Right lobe of liver (tissue), 6 donors: ENCODE results near the gene RCAN2. TPM values are rescaled to one million over a fixed set of nuclear protein-coding genes. Genes with fewer than 3 reads are reported as not detected.

Experiments used
- ATAC-seq, 4 donors: fragments of 200-7000 bp; cut with Tn5 transposase; one replicate each; pipeline ENCODE4 v1.9.1; 2020; ENCODE audit warnings: mild to moderate bottlenecking in 4 of 4, moderate library complexity in 4 of 4
- DNase-seq, 3 donors: peaks; one replicate each; pipeline ENCODE4 v3.0.0-alpha.2; 2020
- H3K27ac ChIP-seq, 3 donors: fragments of 200-600 bp; one replicate each; pipeline ENCODE4 v1.8.0; 2022
- H3K27me3 ChIP-seq, 2 donors: fragments of 200-600 bp; one replicate each; pipeline ENCODE4 v1.8.0; 2022
- H3K36me3 ChIP-seq, 4 donors: fragments of 200-600 bp; sonication (generic) in 1 of 4; one replicate each; pipeline versions ENCODE4 v1.5.1 to v1.8.0; 2017 to 2022; ENCODE audit warnings: control low read depth in 1 of 4
- H3K4me1 ChIP-seq, 4 donors: fragments of 200-600 bp; sonication (generic) in 1 of 4; one replicate each; pipeline versions ENCODE4 v1.5.1 to v1.8.0; 2017 to 2022; ENCODE audit warnings: control low read depth in 1 of 4
- H3K4me3 ChIP-seq, 3 donors: fragments of 200-600 bp; one replicate each; pipeline ENCODE4 v1.8.0; 2022
- H3K9me3 ChIP-seq, 4 donors: fragments of 200-600 bp; sonication (generic) in 1 of 4; one replicate each; pipeline versions ENCODE4 v1.5.1 to v1.8.0; 2017 to 2022; ENCODE audit warnings: control low read depth in 1 of 4
- POLR2A ChIP-seq: fragments of 450-650 bp; IDR thresholded peaks from one replicate; pipeline ENCODE4 v1.6.1; 2017; ENCODE audit warnings: antibody characterized with exemption, mild to moderate bottlenecking
- whole genome bisulfite sequencing: methylation state at CpG from one replicate; pipeline ENCODE4 v1.1.6; 2018; ENCODE audit warnings: low coverage, low lambda C conversion rate; ENCODE audit not compliant: insufficient coverage; ENCODE audit errors: missing lambda C conversion rate; 5-methylcytosine and 5-hydroxymethylcytosine counted together
- intact Hi-C, 2 donors: fragments of 100-400 bp; cut with DNase I; formaldehyde crosslinking; loops; one replicate each; pipeline versions ENCODE4 v1.11.2 to v1.14.1; 2022
- total RNA-seq, 6 experiments: library from RNA; depleted of rRNA in 2 of 6; stranded (reverse); fragments of >200 nt in 2 of 6; fragmentation: NEBNext Ultra II Directional in 3 of 6; extraction: Animal tissue kit (Norgen Biotek cat#: 25700) in 3 of 6; gene quantifications; one replicate each; pipeline versions ENCODE4 v1.1.0 to v1.2.4, GENCODE V29; 2016 to 2023
- TF ChIP-seq, protein P1 (sequence below), 4 donors: fragments of 200-600 bp in 3 of 4; fragments of 450-650 bp in 1 of 4; IDR thresholded peaks; one replicate each; pipeline versions ENCODE4 v1.5.1 to v1.8.0; 2016 to 2022; ENCODE audit warnings: antibody characterized with exemption in 4 of 4, mild to moderate bottlenecking in 2 of 4
- donor health status: DM: no; HTN: yes; CAD: no.
- donor health status: DM: no; HTN: no; CAD: no.
- donor health status: DM: no; HTN: no; CAD: no.
- donor health status: DM: no; HTN: yes; CAD: no.
- donor health status: DM: no; HTN: yes; CAD: no.

RCAN2 gene
- total RNA-seq, 6 experiments from 2014 or later = 0.77 to 4.5 (median 1.9) TPM

DNA sequence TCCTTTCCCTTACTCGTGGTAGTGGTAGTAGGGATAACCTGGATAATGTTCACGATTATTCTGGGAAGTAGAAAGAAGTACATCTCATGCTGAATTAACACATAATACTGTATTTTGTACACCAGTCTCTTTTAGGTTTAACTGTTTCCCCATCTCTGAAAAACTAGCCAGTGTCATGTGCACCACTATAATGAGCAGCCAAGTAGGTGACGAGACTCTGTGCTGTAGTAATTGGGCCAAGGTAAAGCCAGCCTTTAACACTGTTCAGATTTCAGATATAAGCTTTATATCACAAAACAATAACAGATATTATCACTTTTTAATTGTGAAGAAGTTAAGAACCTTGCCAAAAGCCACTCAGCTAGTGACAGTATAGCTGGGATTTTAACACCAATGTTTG, 219.5 kb downstream of the RCAN2 start:
- Histone ChIP-seq H3K27ac (no peak overlapping the region), H3K9me3 (no peaks in the 10 kb centered on the region), H3K4me1 (peaks cover 0 to 8% (median 0%) of the 10 kb centered on the region in 4 donors), H3K27me3 (no peaks in the 10 kb centered on the region), H3K36me3 (no peaks in the 10 kb centered on the region), H3K4me3 (no peak overlapping the region)
- no peak for ATAC-seq
- DNase-seq = no peak
- intact Hi-C loops = no loop called here
- 81% methylated on average over 3 of the region's 3 CpGs for WGBS
- no peak for TF ChIP-seq POLR2A
- TF ChIP-seq, protein P1, sequence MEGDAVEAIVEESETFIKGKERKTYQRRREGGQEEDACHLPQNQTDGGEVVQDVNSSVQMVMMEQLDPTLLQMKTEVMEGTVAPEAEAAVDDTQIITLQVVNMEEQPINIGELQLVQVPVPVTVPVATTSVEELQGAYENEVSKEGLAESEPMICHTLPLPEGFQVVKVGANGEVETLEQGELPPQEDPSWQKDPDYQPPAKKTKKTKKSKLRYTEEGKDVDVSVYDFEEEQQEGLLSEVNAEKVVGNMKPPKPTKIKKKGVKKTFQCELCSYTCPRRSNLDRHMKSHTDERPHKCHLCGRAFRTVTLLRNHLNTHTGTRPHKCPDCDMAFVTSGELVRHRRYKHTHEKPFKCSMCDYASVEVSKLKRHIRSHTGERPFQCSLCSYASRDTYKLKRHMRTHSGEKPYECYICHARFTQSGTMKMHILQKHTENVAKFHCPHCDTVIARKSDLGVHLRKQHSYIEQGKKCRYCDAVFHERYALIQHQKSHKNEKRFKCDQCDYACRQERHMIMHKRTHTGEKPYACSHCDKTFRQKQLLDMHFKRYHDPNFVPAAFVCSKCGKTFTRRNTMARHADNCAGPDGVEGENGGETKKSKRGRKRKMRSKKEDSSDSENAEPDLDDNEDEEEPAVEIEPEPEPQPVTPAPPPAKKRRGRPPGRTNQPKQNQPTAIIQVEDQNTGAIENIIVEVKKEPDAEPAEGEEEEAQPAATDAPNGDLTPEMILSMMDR (IDR thresholded peaks at IDR 0.05) = no peak

DNA sequence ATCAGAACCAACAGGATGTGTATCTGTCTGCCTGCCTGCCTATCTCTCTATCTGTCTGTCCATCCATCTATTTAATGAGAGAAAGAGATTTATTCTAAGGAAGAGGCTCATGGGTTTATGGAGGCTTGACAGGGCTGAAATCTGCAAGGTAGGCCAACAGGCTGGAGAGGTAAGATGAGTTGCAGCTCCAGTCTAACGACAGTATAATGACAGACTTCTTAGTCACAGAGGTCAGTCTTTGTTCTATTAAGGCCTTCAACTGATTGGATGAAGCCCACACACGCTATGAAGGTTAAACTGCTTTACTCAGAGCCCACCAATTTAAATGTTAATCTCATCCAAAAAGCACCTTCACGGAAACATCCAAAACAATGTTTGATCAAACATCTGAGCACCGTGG, 220.1 kb downstream of the RCAN2 start:
- Histone ChIP-seq H3K36me3 (no peaks in the 10 kb centered on the region), H3K4me3 (no peak overlapping the region), H3K4me1 (peaks cover 0 to 8% (median 0%) of the 10 kb centered on the region in 4 donors), H3K9me3 (no peaks in the 10 kb centered on the region), H3K27ac (no peak overlapping the region), H3K27me3 (no peaks in the 10 kb centered on the region)
- intact Hi-C loops = no loop called here
- TF ChIP-seq, protein P1 (IDR thresholded peaks at IDR 0.05) = no peak
- TF ChIP-seq POLR2A = no peak
- WGBS = 65% methylated on average over 4 of the region's 4 CpGs
- DNase-seq = no peak
- no peak for ATAC-seq

DNA sequence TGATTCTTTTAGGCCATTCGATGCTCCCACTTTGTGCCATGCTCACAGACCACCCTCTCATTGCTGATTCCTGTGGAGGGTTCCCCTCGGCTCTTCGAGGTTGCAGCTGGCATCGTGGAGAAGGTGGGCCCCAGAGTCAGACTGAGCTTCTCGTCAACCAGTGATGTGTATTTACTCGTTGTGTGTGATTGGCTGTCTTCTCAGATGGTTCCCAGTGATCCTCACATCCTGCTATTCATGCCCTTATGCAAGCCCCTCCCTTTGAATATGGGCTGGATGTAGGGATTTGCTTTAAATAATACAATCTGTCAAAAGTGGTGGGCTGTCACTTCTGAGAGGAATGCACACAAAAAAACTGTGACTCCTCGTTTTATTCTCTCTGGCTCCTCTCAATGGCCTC, 220.9 kb downstream of the RCAN2 start:
- TF ChIP-seq, protein P1 (IDR thresholded peaks at IDR 0.05) = no peak
- TF ChIP-seq POLR2A = no peak
- H3K4me1 ChIP-seq = peaks cover 0 to 8% (median 0%) of the 10 kb centered on the region in 4 donors
- intact Hi-C loops = no loop called here
- no peaks in the 10 kb centered on the region for H3K9me3 ChIP-seq
- no peak overlapping the region for H3K27ac ChIP-seq
- WGBS = 50% methylated on average over 1 of the region's 7 CpGs
- H3K27me3 ChIP-seq = no peaks in the 10 kb centered on the region
- DNase-seq (no peak), ATAC-seq (no peak)
- no peak overlapping the region for H3K4me3 ChIP-seq
- no peaks in the 10 kb centered on the region for H3K36me3 ChIP-seq

DNA sequence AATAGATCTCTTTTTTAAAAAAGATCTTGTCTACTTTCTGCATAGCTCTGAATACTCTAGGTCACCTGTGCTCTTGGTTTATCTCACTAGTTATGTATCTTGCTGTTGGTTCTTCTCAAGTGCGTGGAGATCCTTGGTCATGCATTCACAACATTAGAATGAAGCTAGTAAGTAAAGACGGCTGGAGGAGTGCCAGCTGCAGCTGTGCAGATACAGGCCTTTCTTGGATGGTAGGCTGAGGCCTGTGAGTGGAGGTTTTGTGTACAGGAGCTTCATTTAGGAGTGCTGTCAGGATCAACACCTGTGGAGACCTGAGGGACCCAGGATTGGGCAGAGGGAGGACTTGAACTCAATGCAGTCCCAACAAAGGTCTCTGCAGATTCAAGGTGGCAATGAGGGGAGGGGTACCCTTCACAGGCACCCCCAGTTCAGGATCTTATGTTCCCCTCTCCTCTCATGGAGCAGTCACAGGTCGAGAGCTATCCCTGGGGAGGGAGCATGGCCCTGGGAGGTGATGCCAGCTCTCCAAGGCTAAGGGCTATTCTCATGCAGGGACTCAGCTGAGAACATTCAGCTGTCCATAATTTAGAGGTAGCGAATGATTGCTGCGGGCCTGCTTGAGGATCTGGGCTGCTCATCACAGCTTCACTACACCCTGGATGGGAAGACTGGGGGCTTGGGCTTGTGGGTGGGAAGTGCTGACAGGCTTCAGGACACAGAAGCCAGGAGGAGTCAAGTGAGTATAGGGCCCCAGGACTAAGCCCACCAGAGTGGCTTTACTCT, 221.6 kb downstream of the RCAN2 start:
- no peak overlapping the region for H3K4me3 ChIP-seq
- H3K9me3 ChIP-seq = no peaks in the 10 kb centered on the region
- ATAC-seq = no peak
- H3K4me1 ChIP-seq = peaks cover 0 to 7% (median 0%) of the 10 kb centered on the region in 4 donors
- intact Hi-C loops = no loop called here
- TF ChIP-seq, protein P1 (IDR thresholded peaks at IDR 0.05) = no peak
- TF ChIP-seq POLR2A = no peak
- 97% methylated on average over 2 of the region's 5 CpGs for WGBS
- H3K27me3 ChIP-seq = no peaks in the 10 kb centered on the region
- no peaks in the 10 kb centered on the region for H3K36me3 ChIP-seq
- DNase-seq = no peak
- H3K27ac ChIP-seq = no peak overlapping the region
